Kidney (tissue), 14 donors: ENCODE data around the gene PTPRG. TPM values are rescaled to one million over a fixed set of nuclear protein-coding genes. Genes with fewer than 3 reads are reported as not detected.

ENCODE experiments used
- DNase-seq, 5 donors: peaks; one replicate each; pipeline ENCODE4 v3.0.0-alpha.2; 2013 to 2020
- FAIRE-seq: peaks from 2 replicates; lab custom pipeline; 2012; peaks lifted over from hg19 to GRCh38; lab: Jason Lieb, UNC
- H3K27ac ChIP-seq, 2 donors: one replicate each; pipeline ENCODE4 v1.7.0; 2013; ENCODE audit warnings: low read depth in 2 of 2, low read length in 2 of 2, inconsistent platforms in 1 of 2
- H3K27me3 ChIP-seq: one replicate; pipeline ENCODE4 v1.7.1; 2013; ENCODE audit warnings: low read length, inconsistent platforms; ENCODE audit not compliant: control insufficient read depth, insufficient read depth
- H3K36me3 ChIP-seq, 3 donors: one replicate each; pipeline versions ENCODE4 v1.7.0 to v1.7.1; 2013; ENCODE audit warnings: low read length in 3 of 3, control low read depth in 1 of 3, inconsistent platforms in 1 of 3; ENCODE audit not compliant: insufficient read depth in 3 of 3, control insufficient read depth in 2 of 3
- H3K4me1 ChIP-seq, 3 donors: one replicate each; pipeline versions ENCODE4 v1.7.0 to v1.7.1; 2013; ENCODE audit warnings: low read length in 3 of 3, inconsistent platforms in 1 of 3, low read depth in 1 of 3; ENCODE audit not compliant: control insufficient read depth in 2 of 3, insufficient read depth in 2 of 3
- H3K4me3 ChIP-seq, 3 donors: one replicate each; pipeline versions ENCODE4 v1.7.0 to v1.8.1; 2013; ENCODE audit warnings: low read length in 3 of 3, control low read depth in 1 of 3, inconsistent platforms in 1 of 3
- H3K9ac ChIP-seq, 3 donors: one replicate each; pipeline versions ENCODE4 v1.7.0 to v1.7.1; 2013; ENCODE audit warnings: low read length in 3 of 3, control low read depth in 1 of 3, inconsistent platforms in 1 of 3
- H3K9me3 ChIP-seq, 3 donors: one replicate each; pipeline versions ENCODE4 v1.7.0 to v1.7.1; 2013; ENCODE audit warnings: low read length in 3 of 3, control low read depth in 1 of 3, inconsistent platforms in 1 of 3; ENCODE audit not compliant: control insufficient read depth in 2 of 3, insufficient read depth in 1 of 3
- intact Hi-C: fragments of 100-400 bp; cut with DNase I; formaldehyde crosslinking; loops from one replicate; pipeline ENCODE4 v1.11.1; 2022
- polyA plus RNA-seq: library from polyadenylated mRNA; stranded (reverse); fragments of 350-450 nt; fragmentation: Illumina TruSeq; extraction: RNeasy Lipid Tissue Mini Kit (QIAGEN cat#74804); gene quantifications from one replicate; pipeline ENCODE4 v1.2.3, GENCODE V29; 2014; ENCODE audit warnings: low read depth, low replicate concordance; ENCODE audit not compliant: insufficient read depth
- total RNA-seq: library from RNA; stranded (reverse); fragmentation: NEBNext Ultra II Directional; extraction: Animal tissue kit (Norgen Biotek cat#: 25700); gene quantifications from one replicate; pipeline ENCODE4 v1.2.1, GENCODE V29; 2021
- TF ChIP-seq, protein P1 (sequence below): IDR thresholded peaks from 3 replicates; pipeline ENCODE4 v1.5.1; 2012; ENCODE audit warnings: mild to moderate bottlenecking, moderate library complexity, borderline replicate concordance; ENCODE audit not compliant: insufficient read depth; ENCODE audit errors: extremely low read depth
- donor health status: control.
- donor health status: control.
- donor health status: control.
- donor health status: control.
- donor health status: control.
- donor health status: DM: yes; HTN: yes; CAD: no.
- donor health status: Normal renal cell carcinoma (clear cell type).

Gene PTPRG
- total and polyA plus RNA-seq, 2 donors from 2014 or later, result 9.2 to 154 TPM

GRCh38 chr3:61629442-61629841, 68.1 kb downstream of the PTPRG start:
- H3K36me3 ChIP-seq, result no peaks in the 10 kb centered on the region
- H3K4me1 ChIP-seq, result peaks cover 2 to 30% (median 8%) of the 10 kb centered on the region in 3 donors
- no peak overlapping the region for H3K4me3 ChIP-seq
- TF ChIP-seq, protein P1, sequence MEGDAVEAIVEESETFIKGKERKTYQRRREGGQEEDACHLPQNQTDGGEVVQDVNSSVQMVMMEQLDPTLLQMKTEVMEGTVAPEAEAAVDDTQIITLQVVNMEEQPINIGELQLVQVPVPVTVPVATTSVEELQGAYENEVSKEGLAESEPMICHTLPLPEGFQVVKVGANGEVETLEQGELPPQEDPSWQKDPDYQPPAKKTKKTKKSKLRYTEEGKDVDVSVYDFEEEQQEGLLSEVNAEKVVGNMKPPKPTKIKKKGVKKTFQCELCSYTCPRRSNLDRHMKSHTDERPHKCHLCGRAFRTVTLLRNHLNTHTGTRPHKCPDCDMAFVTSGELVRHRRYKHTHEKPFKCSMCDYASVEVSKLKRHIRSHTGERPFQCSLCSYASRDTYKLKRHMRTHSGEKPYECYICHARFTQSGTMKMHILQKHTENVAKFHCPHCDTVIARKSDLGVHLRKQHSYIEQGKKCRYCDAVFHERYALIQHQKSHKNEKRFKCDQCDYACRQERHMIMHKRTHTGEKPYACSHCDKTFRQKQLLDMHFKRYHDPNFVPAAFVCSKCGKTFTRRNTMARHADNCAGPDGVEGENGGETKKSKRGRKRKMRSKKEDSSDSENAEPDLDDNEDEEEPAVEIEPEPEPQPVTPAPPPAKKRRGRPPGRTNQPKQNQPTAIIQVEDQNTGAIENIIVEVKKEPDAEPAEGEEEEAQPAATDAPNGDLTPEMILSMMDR, result no peak
- H3K27ac ChIP-seq, result no peak overlapping the region
- H3K9ac ChIP-seq, result no peak overlapping the region
- no peaks in the 10 kb centered on the region for H3K9me3 ChIP-seq
- no peak for FAIRE-seq
- intact Hi-C loops, result no loop called here
- DNase-seq, result no peak
- no peaks in the 10 kb centered on the region for H3K27me3 ChIP-seq

DNA sequence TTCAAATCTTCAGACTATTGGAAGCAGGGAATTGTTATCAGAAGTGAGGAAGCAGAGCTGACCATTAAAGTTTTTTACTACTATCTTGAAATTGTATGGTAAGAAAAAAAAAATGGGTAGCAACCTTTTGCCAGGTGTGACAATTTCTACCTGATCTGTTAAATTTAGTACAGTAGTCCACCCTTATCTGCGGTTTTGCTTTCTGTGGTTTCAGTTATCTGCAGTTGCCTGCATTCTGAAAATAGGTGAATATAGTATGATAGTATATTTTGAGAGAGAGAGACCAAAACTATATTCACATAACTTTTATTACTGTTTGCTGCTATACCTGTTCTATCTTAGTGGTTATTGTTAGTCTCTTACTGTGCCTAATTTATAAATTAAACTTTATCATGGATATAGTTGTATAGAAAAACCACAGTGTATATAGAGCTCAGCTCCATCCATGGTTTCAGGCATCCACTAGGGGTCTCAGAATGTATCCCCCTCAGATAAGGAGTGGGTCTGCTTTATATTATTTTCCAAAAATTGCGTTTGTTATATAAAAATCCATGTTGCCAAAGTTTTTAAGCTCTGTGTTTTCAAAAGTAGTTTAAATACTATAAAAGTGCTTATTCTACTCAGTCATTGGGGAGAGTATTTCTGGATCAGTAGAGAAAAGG, 69.9 kb downstream of the PTPRG start:
- DNase-seq (no peak), FAIRE-seq (no peak)
- H3K27ac ChIP-seq, result no peak overlapping the region
- H3K36me3 ChIP-seq, result no peaks in the 10 kb centered on the region
- TF ChIP-seq, protein P1, result no peak
- peaks cover 2 to 21% (median 9%) of the 10 kb centered on the region in 3 donors for H3K4me1 ChIP-seq
- no peak overlapping the region for H3K4me3 ChIP-seq
- no peak overlapping the region for H3K9ac ChIP-seq
- intact Hi-C loops, result no loop called here
- no peaks in the 10 kb centered on the region for H3K9me3 ChIP-seq
- no peaks in the 10 kb centered on the region for H3K27me3 ChIP-seq

DNA sequence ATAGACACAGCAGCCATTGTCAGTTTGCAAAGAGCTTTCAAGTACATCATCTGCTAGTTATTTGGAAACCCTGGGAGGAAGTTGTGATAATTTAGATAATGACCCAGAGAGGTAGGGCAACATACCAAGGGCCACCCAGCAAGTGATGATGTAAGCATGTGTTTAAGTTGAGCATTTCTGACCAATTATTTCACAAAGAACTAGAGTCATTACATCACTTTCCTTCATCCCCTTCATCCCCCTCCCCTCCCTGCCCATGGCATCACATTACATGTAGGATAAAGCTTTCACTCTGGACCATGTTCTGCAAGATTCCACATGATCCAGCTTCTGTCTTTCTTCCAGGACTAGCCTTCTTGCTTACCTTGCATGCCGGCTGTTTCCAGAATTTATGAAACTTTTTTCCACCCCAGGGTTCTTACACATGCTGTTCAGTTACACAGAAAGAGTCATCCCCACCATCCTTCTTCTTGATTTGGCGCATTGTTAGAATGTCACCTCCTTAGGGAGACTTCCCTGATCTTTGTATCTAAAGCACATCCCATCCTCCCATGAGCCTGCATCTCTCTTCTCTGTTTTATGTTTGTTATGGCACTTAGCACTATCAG, 71.3 kb downstream of the PTPRG start:
- FAIRE-seq, result no peak
- TF ChIP-seq, protein P1, result no peak
- intact Hi-C loops, result no loop called here
- no peaks in the 10 kb centered on the region for H3K27me3 ChIP-seq
- H3K4me1 ChIP-seq, result peaks cover 2 to 13% (median 12%) of the 10 kb centered on the region in 3 donors
- no peak for DNase-seq
- H3K4me3 ChIP-seq, result no peak overlapping the region
- H3K36me3 ChIP-seq, result no peaks in the 10 kb centered on the region
- H3K9ac ChIP-seq, result no peak overlapping the region
- no peak overlapping the region for H3K27ac ChIP-seq
- H3K9me3 ChIP-seq, result no peaks in the 10 kb centered on the region
